ENCODE measurements around the gene NDUFB7. TPM values are rescaled to one million over a fixed set of nuclear protein-coding genes. Genes with fewer than 3 reads are reported as not detected.

NDUFB7 gene
- total RNA-seq, 6 experiments from 2014 or later = 81.7 to 275 (median 112) TPM

- H3K9me3 ChIP-seq = no peaks in the 10 kb centered on the region
- H3K4me1 ChIP-seq = peaks cover 0 to 8% (median 0%) of the 10 kb centered on the region in 4 donors
- DNase-seq (no peak), ATAC-seq (no peak)
- TF ChIP-seq CTCF (IDR thresholded peaks at IDR 0.05) = no peak
- no peak for TF ChIP-seq POLR2A (IDR thresholded peaks at IDR 0.05)
- intact Hi-C loops (cut with DNase I) = no loop called here
- no peaks in the 10 kb centered on the region for H3K36me3 ChIP-seq
- H3K27ac ChIP-seq = no peak overlapping the region
- no peak overlapping the region for H3K4me3 ChIP-seq
- no peaks in the 10 kb centered on the region for H3K27me3 ChIP-seq
- WGBS (ENCODE audit: insufficient coverage, low coverage, low lambda C conversion rate, missing lambda C conversion rate) = 88% methylated on average over 14 of the region's 19 CpGs
These were observed 30.9 kb downstream of the NDUFB7 start for GRCh38 chr19:14540741-14541525.

- Histone ChIP-seq H3K27ac (no peak overlapping the region), H3K4me1 (peaks cover 0 to 4% (median 0%) of the 10 kb centered on the region in 4 donors), H3K9me3 (no peaks in the 10 kb centered on the region), H3K27me3 (no peaks in the 10 kb centered on the region), H3K4me3 (no peak overlapping the region), H3K36me3 (no peaks in the 10 kb centered on the region)
- DNase-seq (peak in 2 of 3 donors; percentile 60 to 66), ATAC-seq (peak; percentile 67 to 84 (median 74))
- intact Hi-C loops (cut with DNase I) = no loop called here
- 50% methylated on average over 18 of the region's 24 CpGs for WGBS (ENCODE audit: insufficient coverage, low coverage, low lambda C conversion rate, missing lambda C conversion rate)
- TF ChIP-seq POLR2A (IDR thresholded peaks at IDR 0.05) (no peak), CTCF (IDR thresholded peaks at IDR 0.05) (no peak)
These were observed 34.8 kb downstream of the NDUFB7 start for GRCh38 chr19:14536926-14537692.

GRCh38 chr19:14533450-14533849 is 38.4 kb downstream of the NDUFB7 start:
- no peaks in the 10 kb centered on the region for H3K36me3 ChIP-seq
- H3K27me3 ChIP-seq = no peaks in the 10 kb centered on the region
- TF ChIP-seq CTCF (IDR thresholded peaks at IDR 0.05) = no peak
- no peak for TF ChIP-seq POLR2A (IDR thresholded peaks at IDR 0.05)
- intact Hi-C loops (cut with DNase I) = no loop called here
- no peaks in the 10 kb centered on the region for H3K9me3 ChIP-seq
- no peak for DNase-seq
- H3K4me3 ChIP-seq = no peak overlapping the region
- H3K27ac ChIP-seq = no peak overlapping the region
- 82% methylated on average over 3 of the region's 5 CpGs for WGBS (ENCODE audit: insufficient coverage, low coverage, low lambda C conversion rate, missing lambda C conversion rate)
- no peak for ATAC-seq
- peaks cover 0 to 14% (median 0%) of the 10 kb centered on the region in 4 donors for H3K4me1 ChIP-seq

GRCh38 chr19:14530506-14530905 is 41.4 kb downstream of the NDUFB7 start:
- H3K4me3 ChIP-seq = peak overlapping the region in 2 of 3 donors; percentile 87 to 90
- WGBS (ENCODE audit: insufficient coverage, low coverage, low lambda C conversion rate, missing lambda C conversion rate) = 49% methylated on average over 3 of the region's 3 CpGs
- intact Hi-C loops (cut with DNase I) = no loop called here

More at GRCh38 chr19:14530506-14530905, 41.4 kb downstream of the NDUFB7 start:
- H3K27me3 ChIP-seq = no peaks in the 10 kb centered on the region
- no peak for TF ChIP-seq POLR2A (IDR thresholded peaks at IDR 0.05)
- no peak for TF ChIP-seq CTCF (IDR thresholded peaks at IDR 0.05)
- peak overlapping the region in 2 of 3 donors; percentile 77 to 91 for H3K27ac ChIP-seq
- no peaks in the 10 kb centered on the region for H3K9me3 ChIP-seq
- no peaks in the 10 kb centered on the region for H3K36me3 ChIP-seq
- no peak for ATAC-seq
- DNase-seq = no peak
- H3K4me1 ChIP-seq = peaks cover 0 to 11% (median 0%) of the 10 kb centered on the region in 4 donors
